ENCODE data around the gene NAB1.

NAB1 gene

DNA sequence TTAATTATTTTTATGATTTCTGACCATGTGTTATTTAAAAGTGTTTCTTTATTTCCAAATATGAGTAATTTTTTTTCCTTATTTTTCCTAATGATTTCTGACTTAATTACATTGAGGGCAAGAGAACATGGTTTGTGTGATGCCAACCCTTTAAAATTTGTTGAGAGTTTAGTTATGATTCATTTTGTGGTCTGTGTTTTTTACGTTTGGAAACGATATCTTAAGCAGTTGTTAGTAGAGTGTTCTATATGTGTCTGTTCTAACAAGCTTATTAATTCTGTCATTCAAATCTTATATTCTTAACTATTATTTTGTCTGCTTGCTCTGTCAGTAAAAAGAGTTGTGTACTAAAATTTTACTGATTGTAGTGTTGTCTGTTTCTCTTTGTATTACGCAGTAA is 15.0 kb downstream of the NAB1 start:
- DNase-seq, result no peak
- H3K4me3 ChIP-seq (ENCODE audit: low read depth, low read length), result no peak overlapping the region
- H3K4me1 ChIP-seq, result 0 out of 2 replicates have a peak, but pooled peaks cover 2% of the 10 kb centered on the region
- H3K9me3 ChIP-seq, result no peaks in the 10 kb centered on the region
- H3K27me3 ChIP-seq, result no peaks in the 10 kb centered on the region
- H3K36me3 ChIP-seq, result peaks cover 6% of the 10 kb centered on the region; the same call in 1 of the 2 replicates
- TF ChIP-seq, protein P1, sequence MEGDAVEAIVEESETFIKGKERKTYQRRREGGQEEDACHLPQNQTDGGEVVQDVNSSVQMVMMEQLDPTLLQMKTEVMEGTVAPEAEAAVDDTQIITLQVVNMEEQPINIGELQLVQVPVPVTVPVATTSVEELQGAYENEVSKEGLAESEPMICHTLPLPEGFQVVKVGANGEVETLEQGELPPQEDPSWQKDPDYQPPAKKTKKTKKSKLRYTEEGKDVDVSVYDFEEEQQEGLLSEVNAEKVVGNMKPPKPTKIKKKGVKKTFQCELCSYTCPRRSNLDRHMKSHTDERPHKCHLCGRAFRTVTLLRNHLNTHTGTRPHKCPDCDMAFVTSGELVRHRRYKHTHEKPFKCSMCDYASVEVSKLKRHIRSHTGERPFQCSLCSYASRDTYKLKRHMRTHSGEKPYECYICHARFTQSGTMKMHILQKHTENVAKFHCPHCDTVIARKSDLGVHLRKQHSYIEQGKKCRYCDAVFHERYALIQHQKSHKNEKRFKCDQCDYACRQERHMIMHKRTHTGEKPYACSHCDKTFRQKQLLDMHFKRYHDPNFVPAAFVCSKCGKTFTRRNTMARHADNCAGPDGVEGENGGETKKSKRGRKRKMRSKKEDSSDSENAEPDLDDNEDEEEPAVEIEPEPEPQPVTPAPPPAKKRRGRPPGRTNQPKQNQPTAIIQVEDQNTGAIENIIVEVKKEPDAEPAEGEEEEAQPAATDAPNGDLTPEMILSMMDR (IDR thresholded peaks at IDR 0.05; ENCODE audit: low read depth, low read length), result no peak

DNA sequence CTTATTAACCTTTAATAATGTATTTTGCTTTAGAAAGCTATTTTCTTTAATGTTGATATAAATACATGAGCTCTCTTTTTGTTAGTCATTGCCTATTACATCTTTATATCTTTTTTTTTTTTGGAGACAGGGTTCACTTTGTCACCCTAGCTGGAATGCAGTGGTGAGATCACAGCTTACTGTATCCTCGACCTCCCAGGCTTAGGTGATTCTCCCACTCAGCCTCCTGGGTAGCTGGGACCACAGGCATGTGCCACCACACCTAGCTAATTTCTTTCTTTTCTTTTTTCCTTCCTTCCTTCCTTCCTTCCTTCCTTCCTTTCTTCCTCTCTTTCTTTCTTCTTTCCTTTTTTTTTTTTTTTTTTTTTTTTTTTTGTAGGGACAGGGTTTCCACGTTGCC is 15.4 kb downstream of the NAB1 start:
- Histone ChIP-seq H3K4me1 (0 out of 2 replicates have a peak, but pooled peaks cover 2% of the 10 kb centered on the region), H3K27me3 (no peaks in the 10 kb centered on the region), H3K9me3 (no peaks in the 10 kb centered on the region), H3K36me3 (peaks cover 8% of the 10 kb centered on the region), H3K4me3 (ENCODE audit: low read depth, low read length) (no peak overlapping the region)
- DNase-seq, result no peak
- TF ChIP-seq, protein P1 (IDR thresholded peaks at IDR 0.05; ENCODE audit: low read depth, low read length), result no peak

DNA sequence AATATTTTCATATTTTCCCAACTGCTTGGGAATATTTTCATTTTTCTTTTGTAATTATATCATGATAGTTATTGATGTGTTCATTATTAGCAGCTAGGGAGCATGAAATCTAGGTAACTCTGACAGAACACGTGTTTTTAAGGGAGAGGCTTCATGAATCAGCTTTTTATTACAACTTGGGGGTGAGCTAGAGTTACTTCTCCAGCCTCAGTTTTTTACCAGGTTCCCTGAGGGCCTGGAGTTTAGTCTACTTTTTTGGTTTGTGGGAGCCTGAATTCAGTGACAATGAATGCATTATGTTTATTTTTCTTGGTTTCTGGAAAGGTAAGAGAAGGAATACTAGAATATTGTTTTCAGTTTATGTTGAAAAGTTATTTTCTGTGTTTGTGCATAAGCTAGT is 18.0 kb downstream of the NAB1 start:
- no peaks in the 10 kb centered on the region for H3K27me3 ChIP-seq
- DNase-seq, result no peak
- no peaks in the 10 kb centered on the region for H3K9me3 ChIP-seq
- TF ChIP-seq, protein P1 (IDR thresholded peaks at IDR 0.05; ENCODE audit: low read depth, low read length), result no peak
- H3K4me3 ChIP-seq (ENCODE audit: low read depth, low read length), result no peak overlapping the region
- peaks cover 10% of the 10 kb centered on the region for H3K36me3 ChIP-seq
- H3K4me1 ChIP-seq, result 0 out of 2 replicates have a peak, but pooled peaks cover 2% of the 10 kb centered on the region

DNA sequence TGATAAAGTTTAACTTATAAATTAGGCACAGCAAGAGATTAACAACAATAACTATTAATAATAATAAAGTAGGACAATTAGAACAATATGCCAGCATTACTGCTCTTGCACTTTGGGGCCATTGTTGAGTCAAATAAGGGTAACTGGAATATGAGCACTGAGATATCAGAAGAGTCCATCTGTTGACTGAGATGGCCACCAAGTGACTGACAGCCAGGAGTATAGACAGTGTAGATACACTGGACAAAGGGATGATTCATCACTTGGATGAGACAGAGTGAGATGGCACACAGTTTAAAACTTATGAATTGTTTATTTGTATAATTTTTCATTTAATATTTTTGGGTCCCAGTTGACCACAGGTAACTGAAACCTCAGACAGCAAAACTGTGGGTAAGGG is 20.0 kb downstream of the NAB1 start:
- Histone ChIP-seq H3K36me3 (peaks cover 16% of the 10 kb centered on the region), H3K27me3 (no peaks in the 10 kb centered on the region), H3K9me3 (no peaks in the 10 kb centered on the region), H3K4me3 (ENCODE audit: low read depth, low read length) (no peak overlapping the region), H3K4me1 (peaks cover 5% of the 10 kb centered on the region; the same call in 1 of the 2 replicates)
- TF ChIP-seq, protein P1 (IDR thresholded peaks at IDR 0.05; ENCODE audit: low read depth, low read length), result no peak
- no peak for DNase-seq

DNA sequence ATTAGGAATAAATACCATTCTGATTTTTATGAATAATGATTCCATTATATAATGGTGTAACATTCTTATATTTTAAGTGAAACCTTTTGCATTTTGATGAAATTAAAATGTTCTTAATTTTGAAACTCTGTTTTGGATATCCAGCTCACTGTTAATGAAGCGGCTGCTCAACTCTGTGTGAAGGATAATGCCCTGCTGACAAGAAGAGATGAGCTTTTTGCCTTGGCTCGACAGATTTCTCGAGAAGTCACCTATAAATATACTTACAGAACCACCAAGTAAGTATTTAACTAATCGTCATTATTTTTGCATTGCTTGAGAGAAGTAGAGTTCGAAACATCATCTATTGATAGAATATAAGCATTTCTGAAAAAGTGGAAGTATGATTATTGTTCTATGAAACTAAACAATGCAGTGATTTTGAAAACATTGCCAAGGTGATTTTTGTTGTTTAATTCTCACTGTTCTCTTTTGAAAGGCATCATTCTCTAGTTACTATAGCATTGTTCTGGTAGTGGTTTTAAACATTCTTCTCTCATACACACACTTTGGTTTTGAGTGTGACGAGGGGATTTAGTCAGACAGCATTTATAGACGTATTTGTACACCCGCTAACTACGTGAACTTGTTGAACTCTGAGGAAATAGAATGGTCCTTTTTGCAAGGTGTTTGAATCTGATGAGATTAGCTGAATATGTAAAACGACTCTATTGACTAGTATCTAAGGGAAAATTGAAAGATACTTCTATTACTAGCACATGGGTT is 21.5 kb downstream of the NAB1 start:
- no peaks in the 10 kb centered on the region for H3K9me3 ChIP-seq
- H3K36me3 ChIP-seq, result peaks cover 25% of the 10 kb centered on the region
- no peak for DNase-seq
- peaks cover 9% of the 10 kb centered on the region; the same call in 1 of the 2 replicates for H3K4me1 ChIP-seq
- H3K4me3 ChIP-seq (ENCODE audit: low read depth, low read length), result no peak overlapping the region
- TF ChIP-seq, protein P1 (IDR thresholded peaks at IDR 0.05; ENCODE audit: low read depth, low read length), result no peak
- H3K27me3 ChIP-seq, result no peaks in the 10 kb centered on the region

DNA sequence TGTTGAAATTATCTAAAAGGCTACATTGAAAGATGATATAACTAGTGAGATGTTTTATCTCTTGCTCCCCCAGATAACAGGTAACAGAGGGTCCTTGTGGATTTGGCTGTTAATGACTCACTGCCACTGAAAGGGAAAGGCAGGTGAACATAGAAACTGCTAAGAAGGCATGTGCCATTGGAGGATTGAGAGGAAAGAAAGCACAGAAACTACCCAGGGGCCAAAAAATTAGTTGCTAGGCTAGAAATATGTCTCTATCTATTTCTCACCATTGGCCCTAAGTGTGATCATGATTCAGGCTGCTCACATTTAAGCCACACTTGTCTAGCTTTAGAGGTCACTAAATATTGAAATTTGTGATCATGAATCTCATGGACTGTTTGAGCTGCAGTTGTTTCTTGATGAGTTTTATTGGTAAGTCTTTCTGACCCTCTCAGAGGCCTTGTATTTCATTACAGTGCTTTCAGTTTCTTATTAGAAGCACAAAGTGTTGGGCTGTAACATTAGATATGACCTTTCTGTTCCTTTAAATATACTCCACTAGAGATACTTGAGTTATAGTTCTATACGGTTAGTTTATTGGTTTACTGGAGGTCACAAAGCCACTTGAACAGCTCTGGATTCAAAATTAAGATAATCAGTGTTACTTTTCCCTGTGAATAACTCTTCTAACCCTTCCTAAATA is 26.2 kb downstream of the NAB1 start:
- TF ChIP-seq, protein P1 (IDR thresholded peaks at IDR 0.05; ENCODE audit: low read depth, low read length), result no peak
- no peaks in the 10 kb centered on the region for H3K9me3 ChIP-seq
- H3K36me3 ChIP-seq, result peaks cover 19% of the 10 kb centered on the region
- H3K4me3 ChIP-seq (ENCODE audit: low read depth, low read length), result no peak overlapping the region
- H3K27me3 ChIP-seq, result no peaks in the 10 kb centered on the region
- no peak for DNase-seq
- H3K4me1 ChIP-seq, result peaks cover 26% of the 10 kb centered on the region

Data from BE2C (cell line).